HG03520 (cell line): ENCODE measurements around the gene INVS.
"Not testable (repeated sequence)": the region's sequence is repeated elsewhere in the genome, so short reads cannot be mapped to it uniquely, and the experiment has no call there.

ENCODE experiments used
- ATAC-seq: cut with Tn5 transposase; IDR thresholded peaks from one replicate; pipeline ENCODE4 v1.9.1; 2021; ENCODE audit warnings: mild to moderate bottlenecking, moderate library complexity; ENCODE audit not compliant: unreplicated experiment

INVS gene

DNA sequence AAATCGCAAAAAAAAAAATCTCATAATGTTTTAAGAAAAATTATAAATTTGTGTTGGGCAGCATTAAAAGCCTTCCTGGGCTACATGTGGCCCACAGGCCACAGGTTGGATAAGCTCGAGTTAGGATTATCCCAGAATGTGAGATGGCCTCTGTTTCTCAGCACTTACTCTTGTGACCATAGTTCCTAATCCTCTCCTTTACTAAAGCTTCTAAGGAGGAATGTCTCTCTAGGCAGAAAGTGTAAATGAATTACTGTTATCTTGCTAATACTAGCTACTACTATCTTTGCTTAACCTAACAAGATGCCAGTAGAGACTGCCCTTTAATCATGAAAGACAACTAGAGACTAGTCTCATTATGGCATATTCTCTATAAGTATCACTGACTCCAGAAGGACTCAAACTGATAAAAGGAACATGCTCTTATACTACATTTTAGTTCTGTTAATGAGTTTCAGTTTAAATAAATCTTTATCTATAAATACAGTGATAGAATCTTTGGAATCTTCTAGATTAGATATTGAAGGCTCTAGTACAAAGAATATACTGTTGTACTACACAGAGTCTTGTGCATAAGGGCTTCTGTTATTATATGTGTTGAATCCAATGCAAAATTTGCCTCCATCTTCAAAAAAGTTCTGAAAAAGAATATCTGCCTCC is 13.8 kb downstream of the INVS start:
- no peak for ATAC-seq

DNA sequence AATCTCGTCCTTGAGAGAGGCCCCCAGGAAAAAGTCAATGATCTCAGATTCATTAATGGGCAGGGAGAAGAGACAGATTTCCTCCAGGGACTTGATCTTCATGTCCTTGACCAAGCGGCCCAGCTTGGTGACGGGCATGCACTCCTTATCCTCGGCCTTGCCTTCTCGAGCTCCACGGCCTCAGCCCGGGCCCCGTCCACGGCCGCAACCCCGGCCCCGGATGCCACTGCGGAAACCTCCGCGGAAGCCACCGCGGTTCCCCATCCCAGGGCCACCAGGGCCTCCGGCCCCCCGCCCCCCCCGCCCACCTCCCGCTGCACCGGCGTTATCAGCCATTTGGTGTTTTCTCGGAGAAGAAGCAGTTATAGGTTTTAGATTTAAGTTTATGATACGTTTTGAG is 18.3 kb downstream of the INVS start:
- no peak for ATAC-seq

DNA sequence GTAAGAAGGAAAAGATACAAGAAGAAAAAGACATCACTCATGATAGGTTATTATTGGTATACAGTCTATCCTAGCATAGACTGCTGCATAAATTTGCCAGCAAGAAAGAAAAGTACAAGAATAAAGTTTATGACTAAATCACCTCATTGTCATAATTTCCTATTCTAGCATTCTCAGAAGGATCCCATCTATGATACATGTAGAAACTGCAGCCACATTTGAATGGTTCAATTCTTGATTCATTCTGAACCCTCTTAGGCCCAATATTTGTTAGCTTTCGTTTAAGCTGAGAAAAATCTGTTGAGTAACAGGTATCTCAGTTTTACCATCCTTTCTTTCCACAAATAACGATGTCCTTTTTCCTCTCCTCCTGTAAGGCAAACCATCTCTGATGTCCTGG is 21.2 kb downstream of the INVS start:
- ATAC-seq, result no peak

DNA sequence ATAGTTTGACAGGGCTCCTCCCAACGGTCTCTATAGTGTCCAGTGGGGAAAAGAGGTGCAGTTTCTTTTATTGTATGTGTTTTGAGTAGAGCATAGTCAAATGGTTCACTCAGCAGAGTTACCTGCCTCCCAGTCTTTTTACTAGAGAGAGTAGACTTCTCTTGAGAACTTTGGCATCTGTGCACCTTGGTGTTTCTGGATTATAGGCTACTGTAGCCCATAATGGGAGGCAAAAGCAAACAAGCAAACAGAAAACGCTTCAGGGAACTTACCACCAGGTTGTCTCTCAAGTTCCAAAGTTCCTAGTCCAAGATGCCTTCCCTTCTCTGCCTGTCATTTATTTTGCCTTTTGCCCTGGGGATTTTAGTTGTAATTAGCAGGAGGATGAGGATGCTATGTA is 26.2 kb downstream of the INVS start:
- no peak for ATAC-seq

GRCh38 chr9:100125910-100126309 is 26.9 kb downstream of the INVS start:
- ATAC-seq, result no peak

DNA sequence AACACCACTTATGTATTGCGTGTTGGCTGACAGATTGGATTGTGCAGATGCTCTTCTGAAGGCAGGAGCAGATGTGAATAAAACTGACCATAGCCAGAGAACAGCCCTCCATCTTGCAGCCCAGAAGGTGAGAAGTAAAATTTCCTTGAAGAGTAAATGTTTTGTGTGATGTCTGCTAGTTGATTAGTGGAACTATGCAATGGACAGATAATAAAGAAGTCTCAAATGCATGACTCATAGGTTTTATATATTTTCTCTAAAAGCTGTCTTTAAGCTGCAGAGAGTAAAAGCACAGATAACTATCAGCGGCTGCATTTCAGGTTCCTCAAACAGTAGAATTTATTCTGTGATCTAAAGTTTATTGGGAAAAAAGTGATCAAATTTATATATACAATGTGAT is 27.4 kb downstream of the INVS start:
- no peak for ATAC-seq

- ATAC-seq, result no peak
Measured at GRCh38 chr9:100129772-100130171, 30.7 kb downstream of the INVS start.

DNA sequence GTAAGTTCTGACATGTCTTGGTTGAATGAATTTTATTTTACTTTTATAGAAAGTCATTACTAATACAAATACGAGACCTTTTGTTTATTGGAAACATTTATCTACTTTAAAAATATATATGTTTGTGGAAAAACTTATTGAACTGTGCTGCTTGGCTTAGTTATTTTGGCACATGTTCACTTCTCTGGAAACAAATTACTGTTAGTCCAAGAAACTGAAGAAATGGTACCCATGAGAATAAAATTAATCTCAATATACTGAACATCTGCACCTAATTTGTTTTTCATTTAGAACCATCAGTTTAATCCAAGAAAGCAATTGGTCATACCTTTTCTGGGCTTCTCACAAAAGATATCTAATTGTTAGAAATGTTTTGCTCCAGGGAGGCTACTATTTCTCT is 32.2 kb downstream of the INVS start:
- ATAC-seq, result no peak

DNA sequence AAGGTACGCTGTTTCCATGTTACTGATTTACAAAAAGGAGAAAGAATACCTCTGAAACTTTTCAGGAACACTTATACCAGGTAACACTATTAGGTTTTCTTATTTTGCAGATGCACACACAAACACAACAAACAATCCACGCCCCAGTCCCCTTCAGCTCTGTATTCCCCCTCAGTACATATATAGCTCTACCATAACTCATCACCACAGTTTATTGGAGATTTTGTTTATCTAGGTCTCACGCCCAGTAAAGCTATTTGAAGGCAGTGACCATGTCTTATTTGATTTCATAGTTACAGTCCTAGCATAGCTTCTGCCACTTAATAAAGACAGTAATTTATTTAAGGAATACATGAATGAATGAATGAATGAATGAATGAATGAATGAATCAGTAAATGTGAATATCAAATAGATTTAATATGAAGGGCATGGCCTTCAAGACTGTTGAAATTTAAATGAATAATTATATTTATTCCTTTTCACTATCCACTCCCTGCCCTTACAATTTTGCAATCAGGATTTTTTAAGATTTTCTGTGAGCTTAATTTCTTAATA is 32.9 kb downstream of the INVS start:
- no peak for ATAC-seq

GRCh38 chr9:100134731-100135130 is 35.7 kb downstream of the INVS start:
- no peak for ATAC-seq

- ATAC-seq, result not testable (repeated sequence)
Measured at GRCh38 chr9:100136799-100137198, 37.8 kb downstream of the INVS start.

DNA sequence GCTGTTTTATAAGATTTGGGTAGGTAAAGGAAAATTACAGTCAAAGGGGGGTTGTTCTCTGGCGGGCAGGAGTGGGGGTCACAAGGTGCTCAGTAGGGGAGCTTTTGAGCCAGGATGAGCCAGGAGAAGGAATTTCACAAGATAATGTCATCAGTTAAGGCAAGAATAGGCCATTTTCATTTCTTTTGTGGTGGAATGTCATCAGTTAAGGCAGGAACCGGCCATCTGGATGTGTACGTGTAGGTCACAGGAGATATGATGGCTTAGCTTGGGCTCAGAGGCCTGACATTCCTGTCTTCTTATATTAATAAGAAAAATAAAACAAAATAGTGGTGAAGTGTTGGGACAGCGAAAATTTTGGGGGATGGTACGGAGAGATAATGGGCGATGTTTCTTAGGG is 41.3 kb downstream of the INVS start:
- ATAC-seq, result not testable (repeated sequence)

DNA sequence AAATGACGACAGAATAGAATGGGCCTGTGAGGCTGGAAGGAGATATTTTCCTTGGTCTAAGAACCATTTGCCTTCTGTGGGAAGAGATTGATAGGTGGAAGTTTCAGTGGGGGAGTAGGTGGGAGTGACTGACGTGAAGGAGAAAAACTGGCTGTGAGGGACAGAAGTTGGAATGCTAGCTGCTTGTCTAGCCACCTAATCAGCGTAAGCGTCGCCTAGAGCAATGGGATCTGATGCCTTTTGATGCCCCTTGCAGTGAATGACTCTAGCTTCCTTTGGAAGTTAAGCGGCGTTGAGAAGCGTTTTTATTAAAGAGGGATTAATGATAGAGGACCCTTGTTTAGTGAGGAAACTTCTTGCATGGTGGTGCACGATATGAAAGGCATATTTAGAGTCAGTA is 42.8 kb downstream of the INVS start:
- ATAC-seq, result not testable (repeated sequence)

DNA sequence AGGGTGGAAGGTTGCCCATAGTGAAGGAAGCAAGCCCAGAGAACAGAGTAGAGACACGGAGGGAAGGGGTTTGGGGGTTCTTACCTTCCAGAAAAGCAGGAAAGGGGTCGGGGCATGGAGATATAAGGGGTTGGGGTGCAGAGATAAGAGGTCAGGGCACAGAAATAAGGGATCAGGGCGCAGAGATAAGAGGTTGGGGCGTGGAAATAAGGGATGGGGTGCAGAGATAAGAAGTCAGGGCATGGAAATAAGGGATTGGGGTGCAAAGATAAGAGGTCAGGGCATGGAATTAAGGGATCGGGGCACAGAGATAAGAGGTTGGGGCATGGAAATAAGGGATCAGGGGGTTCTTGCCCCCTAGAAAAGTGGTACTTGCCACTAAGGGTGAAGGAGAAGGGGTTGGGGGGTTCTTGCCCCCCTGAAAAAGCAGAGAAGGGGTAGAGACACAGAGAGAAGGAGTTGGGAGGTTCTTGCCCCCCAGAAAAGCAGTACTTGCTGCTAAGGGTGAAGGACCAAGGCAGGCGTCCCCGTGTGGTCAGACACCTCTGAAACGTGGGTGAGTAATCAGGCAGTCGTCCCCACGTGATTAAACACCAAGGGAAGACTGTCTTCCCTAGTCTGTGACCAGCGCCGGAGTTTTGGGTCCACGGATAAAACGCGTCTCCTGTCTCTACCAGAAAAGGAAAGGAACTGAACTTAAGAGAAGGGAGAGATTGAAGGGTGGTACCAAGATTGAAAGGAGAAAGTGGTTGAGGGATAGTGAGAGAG is 46.3 kb downstream of the INVS start:
- ATAC-seq, result not testable (repeated sequence)

DNA sequence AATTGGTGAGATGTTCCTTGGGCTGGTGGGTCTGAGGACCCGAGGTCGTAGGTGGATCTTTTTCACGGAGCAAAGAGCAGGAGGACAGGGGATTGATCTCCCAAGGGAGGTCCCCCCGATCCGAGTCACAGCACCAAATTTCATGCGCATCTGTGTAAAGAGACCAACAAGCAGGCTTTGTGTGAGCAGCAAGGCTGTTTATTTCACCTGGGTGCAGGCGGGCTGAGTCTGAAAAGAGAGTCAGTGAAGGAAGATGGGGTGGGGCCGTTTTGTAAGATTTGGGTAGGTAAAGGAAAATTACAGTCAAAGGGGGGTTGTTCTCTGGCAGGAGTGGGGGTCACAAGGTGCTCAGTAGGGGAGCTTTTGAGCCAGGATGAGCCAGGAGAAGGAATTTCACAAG is 46.9 kb downstream of the INVS start:
- not testable (repeated sequence) for ATAC-seq

- ATAC-seq, result no peak
Measured at GRCh38 chr9:100150214-100150613, 51.2 kb downstream of the INVS start.

- ATAC-seq, result no peak
Measured at GRCh38 chr9:100160021-100160420, 61.0 kb downstream of the INVS start.

- no peak for ATAC-seq
Measured at GRCh38 chr9:100167176-100167575, 68.1 kb downstream of the INVS start.

DNA sequence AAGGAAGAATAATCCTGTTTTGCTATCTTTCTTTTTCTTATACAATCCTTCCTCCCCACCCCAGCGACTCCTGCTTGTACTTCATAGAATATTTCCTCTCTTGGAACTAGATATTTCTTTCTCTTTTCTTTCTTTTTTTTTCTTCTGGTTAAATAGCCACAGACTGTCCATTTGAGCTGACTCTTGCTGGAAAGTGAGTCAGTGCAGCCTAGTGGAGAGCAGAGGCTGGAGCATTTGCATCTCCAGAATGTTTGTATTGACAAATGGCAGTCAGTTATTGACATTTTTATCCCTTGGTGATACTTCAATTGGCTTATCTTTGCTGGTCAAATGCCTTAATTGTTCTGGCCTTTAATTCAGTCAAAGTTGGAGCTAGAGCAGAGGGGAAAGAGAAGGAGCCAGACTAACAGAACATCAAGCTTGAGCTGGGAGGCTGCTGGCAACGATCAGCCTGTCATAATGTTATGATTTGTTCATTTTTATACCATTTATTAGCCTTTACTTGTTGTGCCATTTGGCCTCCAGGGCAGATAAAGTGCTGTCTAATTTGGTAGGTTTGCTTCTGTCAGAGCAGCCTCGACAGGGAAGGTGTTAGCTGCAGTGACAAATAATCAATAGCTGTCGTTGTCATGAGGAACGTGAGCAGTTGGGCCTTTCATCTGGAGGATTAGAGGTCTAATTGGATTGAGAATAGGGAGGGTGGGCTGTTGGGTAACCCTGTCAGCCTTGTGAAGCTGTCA is 69.0 kb downstream of the INVS start:
- ATAC-seq, result no peak

GRCh38 chr9:100170085-100170484 is 71.0 kb downstream of the INVS start:
- ATAC-seq, result no peak

- no peak for ATAC-seq
Measured at GRCh38 chr9:100170556-100170955, 71.5 kb downstream of the INVS start.

DNA sequence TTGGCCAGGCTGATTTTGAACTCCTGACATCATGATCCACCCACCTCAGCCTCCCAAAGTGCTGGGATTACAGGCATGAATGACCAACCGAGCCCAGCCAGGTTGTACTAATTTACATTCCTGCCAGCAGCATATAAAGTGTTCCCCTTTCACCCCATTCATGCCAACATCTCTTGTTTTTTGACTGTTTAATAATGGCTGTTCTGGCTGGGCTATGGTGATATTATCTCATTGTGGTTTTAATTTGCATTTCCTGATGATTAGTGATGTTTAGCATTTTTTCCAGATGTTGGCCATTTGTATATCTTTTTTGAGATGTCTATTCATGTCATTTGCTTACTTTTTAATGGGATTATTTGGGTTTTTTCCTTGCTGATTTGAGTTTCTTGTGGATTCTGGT is 87.3 kb downstream of the INVS start:
- ATAC-seq, result no peak
